Osteoblast (primary cell): ENCODE measurements around the gene NEB. TPM values are rescaled to one million over a fixed set of nuclear protein-coding genes. Genes with fewer than 3 reads are reported as not detected.

Experiments used
- DNase-seq: peaks from one replicate; pipeline ENCODE4 v3.0.0; 2011; ENCODE audit warnings: low spot score, mixed read lengths; ENCODE audit not compliant: insufficient read length; ENCODE audit errors: missing footprints
- H2AFZ ChIP-seq: 2 replicates; pipeline ENCODE4 v1.6.0; 2011; ENCODE audit warnings: mild to moderate bottlenecking, low read length
- H3K27ac ChIP-seq: 2 replicates; pipeline ENCODE4 v1.5.1; 2011; ENCODE audit warnings: mild to moderate bottlenecking, low read depth, low read length, moderate library complexity
- H3K27me3 ChIP-seq: 2 replicates; pipeline ENCODE4 v1.6.0; 2012; ENCODE audit warnings: mild to moderate bottlenecking, control low read depth, inconsistent platforms, low read length, moderate library complexity; ENCODE audit not compliant: insufficient read depth
- H3K36me3 ChIP-seq: 2 replicates; pipeline ENCODE4 v1.5.1; 2011; ENCODE audit warnings: mild to moderate bottlenecking, low read length, control low read depth, moderate library complexity; ENCODE audit not compliant: insufficient read depth
- H3K4me1 ChIP-seq: 2 replicates; pipeline ENCODE4 v1.5.1; 2011; ENCODE audit warnings: mild to moderate bottlenecking, low read length, control low read depth, moderate library complexity; ENCODE audit not compliant: insufficient read depth
- H3K4me2 ChIP-seq: 2 replicates; pipeline ENCODE4 v1.6.0; 2011; ENCODE audit warnings: mild to moderate bottlenecking, low read length; ENCODE audit not compliant: insufficient read depth
- H3K4me3 ChIP-seq: fragments of 200-600 bp; sonication (generic); 3 replicates; pipeline ENCODE4 v1.5.1; 2012; ENCODE audit warnings: mild to moderate bottlenecking, low read length, inconsistent platforms; ENCODE audit not compliant: insufficient read depth
- H3K79me2 ChIP-seq: 2 replicates; pipeline ENCODE4 v1.6.0; 2012; ENCODE audit warnings: mild to moderate bottlenecking, low read length, control low read depth, inconsistent platforms; ENCODE audit not compliant: insufficient read depth
- H3K9me3 ChIP-seq: 2 replicates; pipeline ENCODE4 v1.5.1; 2011; ENCODE audit warnings: low read depth, low read length, control low read depth
- H4K20me1 ChIP-seq: 2 replicates; pipeline ENCODE4 v1.6.0; 2012; ENCODE audit warnings: mild to moderate bottlenecking, low read length, control low read depth; ENCODE audit not compliant: insufficient read depth
- total RNA-seq: library from RNA; depleted of rRNA; stranded (reverse); fragments of >200 nt; gene quantifications from 2 replicates; pipeline ENCODE4 v1.2.3, GENCODE V29; 2012
- TF ChIP-seq, protein P1 (sequence below): IDR thresholded peaks from 2 replicates; pipeline ENCODE4 v1.5.1; 2011; ENCODE audit warnings: mild to moderate bottlenecking, low read depth, low read length, moderate library complexity; ENCODE audit errors: extremely low read depth

Gene NEB
- total RNA-seq, 1 donor: 0.36 TPM

DNA sequence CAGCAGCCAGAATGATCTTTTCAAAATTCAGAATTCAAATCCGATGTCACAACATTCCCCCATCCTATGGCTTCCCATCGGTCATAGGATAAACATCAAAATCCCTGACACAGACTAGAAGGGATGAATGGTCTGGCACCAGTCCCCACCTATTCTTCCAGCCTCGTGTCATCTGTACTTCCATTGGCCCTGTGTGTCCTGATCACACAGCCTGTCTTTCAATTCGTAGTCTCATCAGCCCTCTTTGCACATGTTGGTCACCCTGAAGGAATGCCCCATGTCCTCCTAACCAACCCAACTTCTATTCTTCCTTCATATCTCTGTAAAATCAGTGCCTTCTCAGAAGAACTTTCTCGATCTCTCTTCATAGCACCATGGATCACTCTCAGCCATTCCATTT lies 157.2 kb downstream of the NEB start:
- TF ChIP-seq, protein P1, sequence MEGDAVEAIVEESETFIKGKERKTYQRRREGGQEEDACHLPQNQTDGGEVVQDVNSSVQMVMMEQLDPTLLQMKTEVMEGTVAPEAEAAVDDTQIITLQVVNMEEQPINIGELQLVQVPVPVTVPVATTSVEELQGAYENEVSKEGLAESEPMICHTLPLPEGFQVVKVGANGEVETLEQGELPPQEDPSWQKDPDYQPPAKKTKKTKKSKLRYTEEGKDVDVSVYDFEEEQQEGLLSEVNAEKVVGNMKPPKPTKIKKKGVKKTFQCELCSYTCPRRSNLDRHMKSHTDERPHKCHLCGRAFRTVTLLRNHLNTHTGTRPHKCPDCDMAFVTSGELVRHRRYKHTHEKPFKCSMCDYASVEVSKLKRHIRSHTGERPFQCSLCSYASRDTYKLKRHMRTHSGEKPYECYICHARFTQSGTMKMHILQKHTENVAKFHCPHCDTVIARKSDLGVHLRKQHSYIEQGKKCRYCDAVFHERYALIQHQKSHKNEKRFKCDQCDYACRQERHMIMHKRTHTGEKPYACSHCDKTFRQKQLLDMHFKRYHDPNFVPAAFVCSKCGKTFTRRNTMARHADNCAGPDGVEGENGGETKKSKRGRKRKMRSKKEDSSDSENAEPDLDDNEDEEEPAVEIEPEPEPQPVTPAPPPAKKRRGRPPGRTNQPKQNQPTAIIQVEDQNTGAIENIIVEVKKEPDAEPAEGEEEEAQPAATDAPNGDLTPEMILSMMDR: no peak
- H3K4me2 ChIP-seq: no peak overlapping the region
- no peaks in the 10 kb centered on the region for H3K79me2 ChIP-seq
- no peaks in the 10 kb centered on the region for H4K20me1 ChIP-seq
- no peaks in the 10 kb centered on the region for H3K27me3 ChIP-seq
- H3K9me3 ChIP-seq: no peaks in the 10 kb centered on the region
- H3K27ac ChIP-seq: no peak overlapping the region
- no peaks in the 10 kb centered on the region for H3K4me1 ChIP-seq
- H2AFZ ChIP-seq: no peak overlapping the region
- no peak for DNase-seq
- no peak overlapping the region for H3K4me3 ChIP-seq
- no peaks in the 10 kb centered on the region for H3K36me3 ChIP-seq

DNA sequence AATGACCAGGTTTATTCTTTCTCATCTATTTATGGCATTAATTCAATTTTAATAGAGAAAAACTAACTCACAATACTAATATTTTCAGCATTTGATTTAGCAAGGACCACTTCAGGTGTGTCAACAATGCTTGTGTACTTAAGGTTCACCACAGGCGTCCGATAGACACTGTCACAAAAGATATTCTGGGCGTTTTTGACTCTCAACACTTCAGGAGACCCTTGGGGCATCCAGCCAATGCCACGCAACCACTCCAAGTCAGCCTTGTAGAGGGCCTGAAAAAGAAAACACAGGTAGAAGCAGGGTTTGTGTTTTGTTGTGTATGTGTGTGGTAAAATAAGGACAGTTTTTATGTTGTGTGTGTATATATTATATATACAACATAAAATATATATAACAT lies 158.2 kb downstream of the NEB start:
- Histone ChIP-seq H3K9me3 (no peaks in the 10 kb centered on the region), H2AFZ (no peak overlapping the region), H3K27me3 (no peaks in the 10 kb centered on the region), H3K4me1 (no peaks in the 10 kb centered on the region), H3K4me2 (no peak overlapping the region), H3K27ac (no peak overlapping the region), H3K79me2 (no peaks in the 10 kb centered on the region), H3K4me3 (no peak overlapping the region), H3K36me3 (no peaks in the 10 kb centered on the region), H4K20me1 (no peaks in the 10 kb centered on the region)
- DNase-seq: no peak
- TF ChIP-seq, protein P1: no peak

DNA sequence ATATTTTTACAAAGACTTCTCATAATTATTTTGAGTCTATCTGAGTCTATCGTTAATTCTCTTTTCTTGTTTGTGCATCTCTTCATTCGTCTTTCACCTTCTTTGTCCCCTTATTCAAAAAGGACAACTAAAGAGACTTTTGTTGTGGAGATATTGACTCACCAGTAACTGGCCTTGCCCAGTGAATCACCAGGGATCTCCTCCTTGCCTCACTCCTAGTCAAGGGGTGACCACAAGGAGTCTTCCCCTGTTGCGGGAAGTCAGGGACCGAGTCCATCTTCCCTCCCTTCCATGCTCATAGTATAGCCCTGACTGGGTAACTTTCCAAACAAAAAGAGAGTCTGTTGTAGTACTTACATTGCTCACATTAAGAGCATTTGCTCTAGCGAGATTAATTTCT lies 158.9 kb downstream of the NEB start:
- DNase-seq: peak; percentile 11
- H3K4me2 ChIP-seq: no peak overlapping the region
- no peak overlapping the region for H3K4me3 ChIP-seq

DNA sequence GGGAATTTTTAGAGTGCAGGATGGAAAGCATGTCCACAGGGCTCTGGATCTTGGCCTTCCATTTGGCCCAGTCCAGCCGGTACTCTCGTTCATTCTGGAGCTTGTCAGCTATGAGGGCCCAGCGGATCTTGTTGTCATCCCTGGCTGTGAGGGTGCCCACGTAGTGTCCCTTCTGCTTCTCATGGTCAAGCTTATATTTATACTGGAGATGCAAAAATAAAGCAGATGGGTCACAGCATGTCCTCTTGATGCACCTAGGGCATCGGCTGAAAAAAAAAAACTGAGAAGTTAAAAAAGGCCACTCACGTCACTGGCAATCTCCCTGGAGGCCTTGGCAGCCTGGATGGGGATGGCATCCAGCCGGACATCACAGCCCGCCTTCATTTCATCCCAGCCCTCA lies 164.1 kb downstream of the NEB start:
- Histone ChIP-seq H3K79me2 (no peaks in the 10 kb centered on the region), H3K36me3 (no peaks in the 10 kb centered on the region), H2AFZ (no peak overlapping the region), H3K27ac (no peak overlapping the region), H4K20me1 (no peaks in the 10 kb centered on the region), H3K4me1 (no peaks in the 10 kb centered on the region), H3K27me3 (no peaks in the 10 kb centered on the region), H3K4me2 (no peak overlapping the region), H3K4me3 (no peak overlapping the region), H3K9me3 (no peaks in the 10 kb centered on the region)
- TF ChIP-seq, protein P1: no peak
- DNase-seq: no peak

More for the DNA sequence above, 158.9 kb downstream of the NEB start:
- H3K79me2 ChIP-seq: no peaks in the 10 kb centered on the region
- no peaks in the 10 kb centered on the region for H3K4me1 ChIP-seq
- H3K36me3 ChIP-seq: no peaks in the 10 kb centered on the region
- TF ChIP-seq, protein P1: no peak
- H3K27me3 ChIP-seq: no peaks in the 10 kb centered on the region
- no peak overlapping the region for H2AFZ ChIP-seq
- no peaks in the 10 kb centered on the region for H4K20me1 ChIP-seq
- H3K9me3 ChIP-seq: no peaks in the 10 kb centered on the region
- H3K27ac ChIP-seq: no peak overlapping the region
